Small intestine (tissue), 7 donors: Measurements from ENCODE around the gene DIAPH3. TPM values are rescaled to one million over a fixed set of nuclear protein-coding genes. Genes with fewer than 3 reads are reported as not detected.

Source experiments
- DNase-seq, 2 donors: peaks; one replicate each; pipeline versions ENCODE4 v3.0.0 to v3.0.0-alpha.2; 2013
- FAIRE-seq: peaks from 2 replicates; lab custom pipeline; 2012; peaks lifted over from hg19 to GRCh38; lab: Jason Lieb, UNC
- H3K27ac ChIP-seq, 3 donors: one replicate each; pipeline ENCODE4 v1.5.1; 2013; ENCODE audit warnings: low read length in 2 of 3, mild to moderate bottlenecking in 2 of 3, control low read depth in 1 of 3, inconsistent platforms in 1 of 3, low read depth in 1 of 3, moderate library complexity in 1 of 3
- H3K27me3 ChIP-seq, 3 donors: one replicate each; pipeline ENCODE4 v1.6.1; 2013; ENCODE audit warnings: low read length in 3 of 3, inconsistent platforms in 1 of 3; ENCODE audit not compliant: control insufficient read depth in 3 of 3, insufficient read depth in 3 of 3
- H3K36me3 ChIP-seq, 3 donors: one replicate each; pipeline ENCODE4 v1.6.1; 2013; ENCODE audit warnings: low read length in 3 of 3, inconsistent platforms in 1 of 3, low read depth in 1 of 3, mild to moderate bottlenecking in 1 of 3, moderate library complexity in 1 of 3; ENCODE audit not compliant: control insufficient read depth in 3 of 3, insufficient read depth in 2 of 3
- H3K4me1 ChIP-seq, 3 donors: one replicate each; pipeline ENCODE4 v1.6.1; 2013; ENCODE audit warnings: low read length in 2 of 3, inconsistent platforms in 1 of 3, low read depth in 1 of 3, mild to moderate bottlenecking in 1 of 3, moderate library complexity in 1 of 3; ENCODE audit not compliant: control insufficient read depth in 3 of 3, insufficient read depth in 2 of 3
- H3K4me3 ChIP-seq, 3 donors: one replicate each; pipeline ENCODE4 v1.5.1; 2013; ENCODE audit warnings: low read length in 3 of 3, control low read depth in 1 of 3, inconsistent platforms in 1 of 3, low read depth in 1 of 3, mild to moderate bottlenecking in 1 of 3, moderate library complexity in 1 of 3
- H3K9me3 ChIP-seq, 2 donors: one replicate each; pipeline ENCODE4 v1.6.1; 2013; ENCODE audit warnings: low read depth in 1 of 2, low read length in 1 of 2; ENCODE audit not compliant: control insufficient read depth in 2 of 2, insufficient read depth in 1 of 2
- WGBS, 3 donors: extraction: QIAGEN DNeasy Blood & Tissue Kit; methylation state at CpG; one replicate each; pipeline ENCODE4 v1.1.7; 2013; 5-methylcytosine and 5-hydroxymethylcytosine counted together
- polyA plus RNA-seq, 4 donors: library from polyadenylated mRNA; stranded (reverse) in 3 of 4; unstranded in 1 of 4; fragments of 200-250 nt in 3 of 4; fragments of 120-200 nt in 1 of 4; gene quantifications; one replicate each; pipeline versions ENCODE4 v1.2.1 to v1.2.3, GENCODE V29; 2013
- donor health status: healthy with polysubstance abuse.
- donor health status: control.
- donor health status: control.
- donor health status: Bipolar disorder and iron deficiency.
- donor health status: healthy.

The DIAPH3 gene
- polyA plus RNA-seq, 4 donors, result 0.67 to 4.2 (median 3.1) TPM

DNA sequence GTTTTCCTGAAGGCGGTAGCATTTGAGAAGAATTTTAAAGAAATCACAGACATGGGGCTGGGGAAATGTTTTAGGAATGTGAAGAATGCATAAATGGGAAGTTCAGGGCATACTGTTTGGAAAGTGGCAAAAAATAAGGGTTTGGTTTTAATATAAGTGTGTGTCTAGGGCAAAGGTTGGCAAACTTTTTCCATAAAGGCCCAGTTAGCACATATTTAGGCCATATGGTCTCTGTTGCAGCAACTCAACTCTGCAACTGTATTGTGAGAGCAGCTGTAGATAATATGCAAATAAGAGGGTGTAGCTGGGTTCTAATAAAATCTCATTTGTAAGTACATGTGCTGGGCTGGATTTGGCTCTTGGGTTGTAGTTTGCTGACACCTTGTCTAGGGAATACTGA lies 521.9 kb downstream of the DIAPH3 start:
- Histone ChIP-seq H3K27ac (no peak overlapping the region), H3K4me1 (no peaks in the 10 kb centered on the region), H3K9me3 (no peaks in the 10 kb centered on the region), H3K4me3 (no peak overlapping the region), H3K27me3 (no peaks in the 10 kb centered on the region), H3K36me3 (no peaks in the 10 kb centered on the region)
- no peak for DNase-seq
- 76 to 93% (median 91%) methylated on average over 1 of the region's 1 CpG for WGBS, 3 donors
- no peak for FAIRE-seq

DNA sequence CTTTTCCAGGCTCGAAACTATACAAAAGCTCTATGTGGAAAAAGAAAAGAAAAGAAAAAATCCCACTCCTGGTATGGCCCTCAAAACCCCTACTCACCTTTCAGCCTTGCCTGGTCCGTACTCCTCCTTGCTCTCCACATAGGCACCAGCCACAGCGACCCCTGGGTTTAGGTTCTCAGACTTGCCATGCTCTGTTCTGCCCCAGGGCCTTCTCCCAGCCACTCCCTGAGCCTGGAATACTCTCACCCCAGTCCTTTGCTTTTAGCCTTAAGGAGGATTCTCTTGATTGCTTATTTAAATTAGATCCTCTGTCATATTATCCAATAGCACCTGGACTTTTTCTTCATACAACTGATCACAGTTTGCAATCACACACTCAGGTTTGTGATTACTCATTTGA lies 522.5 kb downstream of the DIAPH3 start:
- no peaks in the 10 kb centered on the region for H3K9me3 ChIP-seq
- H3K4me1 ChIP-seq, result no peaks in the 10 kb centered on the region
- H3K27ac ChIP-seq, result no peak overlapping the region
- H3K4me3 ChIP-seq, result no peak overlapping the region
- H3K36me3 ChIP-seq, result no peaks in the 10 kb centered on the region
- no peak for FAIRE-seq
- H3K27me3 ChIP-seq, result no peaks in the 10 kb centered on the region
- WGBS, 3 donors, result 55 to 83% (median 62%) methylated on average over 3 of the region's 3 CpGs
- DNase-seq, result no peak

DNA sequence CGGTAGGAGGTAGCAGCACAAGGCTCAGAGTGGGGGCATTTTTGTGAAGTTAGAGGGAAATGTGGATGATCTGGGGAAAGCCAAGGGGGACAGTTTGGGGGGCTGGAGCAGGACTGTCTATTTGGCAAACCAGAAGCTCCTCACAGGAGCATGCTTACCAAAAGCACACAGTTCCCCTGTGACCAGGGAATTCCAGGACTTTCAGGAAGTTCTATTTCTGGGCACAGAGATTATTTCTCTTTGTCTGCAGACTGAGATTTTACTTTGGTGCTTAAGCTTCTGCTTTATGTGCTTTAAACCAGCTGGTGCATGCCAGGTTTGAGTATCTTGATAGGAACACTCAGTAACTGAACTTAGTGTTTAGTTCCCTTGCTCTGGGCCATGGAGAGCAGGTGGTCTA lies 525.3 kb downstream of the DIAPH3 start:
- WGBS, 3 donors, result 84 to 95% (median 85%) methylated on average over 1 of the region's 1 CpG
- Histone ChIP-seq H3K27me3 (no peaks in the 10 kb centered on the region), H3K27ac (no peak overlapping the region), H3K9me3 (no peaks in the 10 kb centered on the region), H3K36me3 (no peaks in the 10 kb centered on the region), H3K4me3 (no peak overlapping the region), H3K4me1 (no peaks in the 10 kb centered on the region)
- no peak for FAIRE-seq
- DNase-seq, result no peak

DNA sequence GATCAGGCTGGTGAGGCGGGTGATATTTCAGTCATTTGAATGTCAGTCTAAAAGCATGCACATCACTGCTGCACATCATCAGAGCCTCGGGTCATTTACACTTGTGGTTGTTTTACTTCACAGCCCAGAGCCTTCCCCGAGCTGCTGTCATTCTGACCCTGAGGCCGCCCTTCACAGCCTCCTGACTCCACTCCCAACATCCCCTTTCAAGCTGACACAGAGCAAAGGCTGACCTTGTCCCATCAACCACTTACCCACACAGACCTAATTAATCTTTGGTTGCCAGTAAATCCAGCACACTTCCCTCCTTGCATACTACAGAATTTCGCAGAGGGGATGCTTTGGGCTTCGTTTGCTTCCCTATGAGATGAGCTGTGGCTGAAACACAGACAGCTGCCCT lies 528.1 kb downstream of the DIAPH3 start:
- FAIRE-seq (no peak), DNase-seq (no peak)
- Histone ChIP-seq H3K4me1 (no peaks in the 10 kb centered on the region), H3K27me3 (no peaks in the 10 kb centered on the region), H3K9me3 (no peaks in the 10 kb centered on the region), H3K4me3 (no peak overlapping the region), H3K27ac (no peak overlapping the region), H3K36me3 (no peaks in the 10 kb centered on the region)
- WGBS, 3 donors, result 74 to 77% (median 77%) methylated on average over 6 of the region's 6 CpGs

DNA sequence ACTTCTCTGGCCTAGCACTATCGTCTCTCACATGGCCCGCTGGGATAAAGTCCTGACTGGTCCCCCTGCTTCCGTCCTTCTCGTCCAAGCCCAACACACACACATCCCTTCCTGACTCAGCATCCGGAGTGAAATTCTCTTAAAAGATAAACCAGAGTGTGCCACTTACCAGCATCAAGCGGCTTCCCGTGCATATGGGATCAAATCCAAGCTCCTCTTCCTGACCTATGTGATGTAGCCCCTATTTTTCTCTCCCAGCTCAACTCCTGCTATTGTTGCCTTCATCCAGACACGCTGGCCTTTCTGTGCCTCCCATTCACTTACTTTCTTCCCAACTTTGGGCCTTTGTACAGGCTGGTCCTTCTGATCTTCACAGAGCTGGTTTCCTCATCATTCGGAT lies 530.4 kb downstream of the DIAPH3 start:
- no peaks in the 10 kb centered on the region for H3K9me3 ChIP-seq
- DNase-seq (no peak), FAIRE-seq (no peak)
- H3K4me3 ChIP-seq, result no peak overlapping the region
- no peaks in the 10 kb centered on the region for H3K27me3 ChIP-seq
- H3K36me3 ChIP-seq, result no peaks in the 10 kb centered on the region
- WGBS, 3 donors, result 84 to 92% (median 85%) methylated on average over 9 of the region's 9 CpGs
- H3K27ac ChIP-seq, result no peak overlapping the region
- no peaks in the 10 kb centered on the region for H3K4me1 ChIP-seq

DNA sequence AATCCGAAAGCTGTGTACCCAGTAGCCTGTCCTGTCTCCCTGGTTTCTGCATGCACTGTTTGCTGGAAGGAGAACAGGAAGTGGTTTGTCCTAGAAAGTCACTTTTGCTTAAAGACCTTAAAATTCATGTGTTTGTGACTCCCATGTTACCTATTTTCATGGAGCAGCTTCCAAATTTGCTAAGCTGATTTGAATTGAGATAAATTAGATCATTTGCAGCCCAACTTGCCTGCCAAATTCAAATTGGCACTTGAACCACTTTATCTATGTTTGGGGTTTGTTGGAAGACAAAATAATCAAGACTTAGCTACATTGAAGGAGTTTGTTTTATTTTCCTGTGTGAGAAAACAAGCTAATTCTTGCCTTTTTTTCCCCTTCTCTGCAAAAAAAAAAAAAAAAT lies 532.5 kb downstream of the DIAPH3 start:
- FAIRE-seq (no peak), DNase-seq (no peak)
- no peaks in the 10 kb centered on the region for H3K9me3 ChIP-seq
- no peaks in the 10 kb centered on the region for H3K36me3 ChIP-seq
- no peak overlapping the region for H3K4me3 ChIP-seq
- no peaks in the 10 kb centered on the region for H3K27me3 ChIP-seq
- WGBS, 3 donors, result 58 to 86% (median 79%) methylated on average over 1 of the region's 1 CpG
- no peak overlapping the region for H3K27ac ChIP-seq
- no peaks in the 10 kb centered on the region for H3K4me1 ChIP-seq

DNA sequence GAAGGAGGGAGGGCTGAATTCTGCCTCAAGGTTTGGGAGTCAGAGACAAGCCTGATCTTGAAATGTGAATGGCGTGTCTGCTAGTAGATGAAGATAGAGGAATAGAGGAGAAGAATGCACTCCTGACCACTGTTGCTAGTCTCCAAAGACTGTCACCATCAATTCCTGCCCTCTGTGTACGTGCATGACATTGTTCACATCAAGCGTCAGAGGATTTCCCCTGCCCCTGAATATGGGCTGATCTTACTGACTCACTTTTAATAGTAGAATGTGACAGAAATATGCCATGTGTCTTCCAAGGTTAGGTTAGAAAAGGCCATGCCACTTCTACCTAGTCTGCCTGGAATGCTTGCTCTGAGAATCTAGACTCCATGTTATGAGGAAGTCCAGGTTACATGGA lies 538.6 kb downstream of the DIAPH3 start:
- Histone ChIP-seq H3K27me3 (no peaks in the 10 kb centered on the region), H3K4me1 (no peaks in the 10 kb centered on the region), H3K36me3 (no peaks in the 10 kb centered on the region), H3K9me3 (no peaks in the 10 kb centered on the region), H3K4me3 (no peak overlapping the region), H3K27ac (no peak overlapping the region)
- WGBS, 3 donors, result 91 to 92% (median 92%) methylated on average over 3 of the region's 3 CpGs
- DNase-seq (no peak), FAIRE-seq (no peak)

DNA sequence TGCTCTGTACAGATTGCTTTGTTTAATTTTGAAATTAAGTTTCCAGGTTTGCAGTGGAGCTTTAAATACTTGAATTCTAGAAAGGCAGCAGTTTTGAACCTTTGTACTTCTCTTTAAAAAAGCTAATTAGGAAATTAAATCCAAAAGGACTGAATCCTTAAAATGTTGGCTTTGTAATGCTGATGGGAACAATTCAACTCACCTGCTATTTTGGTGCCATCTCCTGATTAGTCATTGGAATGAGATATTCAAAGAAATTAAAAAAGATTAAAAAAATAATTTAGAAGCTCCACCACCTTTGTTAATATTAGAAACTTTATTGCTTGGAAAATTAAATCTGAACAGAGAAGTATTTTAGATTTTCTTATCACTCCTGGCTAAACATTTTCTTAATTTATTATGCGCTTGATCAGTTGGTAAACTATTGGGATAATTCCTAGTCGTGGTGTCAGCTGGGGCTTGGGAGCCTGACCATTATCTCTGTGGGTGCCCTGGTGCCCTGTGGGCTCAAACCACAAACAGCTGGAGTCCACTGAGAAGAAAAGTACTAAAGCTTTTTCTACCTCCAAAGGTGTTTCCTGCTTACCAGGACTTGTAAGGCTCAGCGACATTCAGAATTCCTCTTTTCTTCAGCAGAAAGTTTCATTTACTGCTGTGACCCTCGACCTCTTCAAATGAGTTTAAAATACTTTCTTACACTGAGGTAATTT lies 540.4 kb downstream of the DIAPH3 start:
- Histone ChIP-seq H3K27ac (no peak overlapping the region), H3K4me1 (no peaks in the 10 kb centered on the region), H3K9me3 (no peaks in the 10 kb centered on the region), H3K36me3 (no peaks in the 10 kb centered on the region), H3K4me3 (no peak overlapping the region), H3K27me3 (no peaks in the 10 kb centered on the region)
- FAIRE-seq (no peak), DNase-seq (no peak)
- WGBS, 3 donors, result 51 to 58% (median 51%) methylated on average over 4 of the region's 4 CpGs

DNA sequence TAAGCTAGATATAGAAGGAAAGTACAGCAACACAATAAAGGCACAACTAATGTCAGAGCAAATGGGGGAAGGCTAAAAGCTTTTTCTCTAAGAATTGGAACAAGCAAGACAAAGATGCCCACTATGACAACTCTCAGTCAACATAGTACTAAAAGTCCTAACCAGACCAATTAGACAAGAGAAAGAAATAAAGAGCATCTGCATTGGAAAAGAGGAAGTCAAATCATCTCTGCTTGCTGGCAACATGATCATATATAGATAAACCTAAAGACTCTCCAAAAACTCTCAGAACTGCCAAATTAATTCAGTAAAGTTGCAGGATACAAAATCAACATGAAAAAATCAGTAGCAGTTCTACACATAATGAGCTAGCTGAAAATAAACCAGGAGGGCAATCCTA lies 542.0 kb downstream of the DIAPH3 start:
- no peaks in the 10 kb centered on the region for H3K4me1 ChIP-seq
- FAIRE-seq (no peak), DNase-seq (no peak)
- no peaks in the 10 kb centered on the region for H3K36me3 ChIP-seq
- no peak overlapping the region for H3K27ac ChIP-seq
- H3K9me3 ChIP-seq, result peaks cover 0 to 15% of the 10 kb centered on the region in 2 donors
- no peaks in the 10 kb centered on the region for H3K27me3 ChIP-seq
- H3K4me3 ChIP-seq, result no peak overlapping the region
